SK-N-SH (cell line): ENCODE data around the gene SHF. TPM values are rescaled to one million over a fixed set of nuclear protein-coding genes. Genes with fewer than 3 reads are reported as not detected.

ENCODE experiments used
- CTCF ChIA-PET: fragments of 300-600, 350-600 bp; formaldehyde crosslinking; extraction: SDS; loops from one replicate; lab custom pipeline; 2021; lab: Yijun Ruan, JAX
- POLR2A ChIA-PET: fragments of 350-600 bp; sonication (Branson Sonifier 250); formaldehyde crosslinking; extraction: SDS; loops from one replicate; lab custom pipeline; 2020; ENCODE audit warnings: antibody characterized with exemption, inconsistent platforms; lab: Yijun Ruan, JAX
- DNase-seq: peaks from one replicate; pipeline ENCODE4 v3.0.0; 2012
- H2AFZ ChIP-seq: fragments of 200-600 bp; sonication (generic); 2 replicates; pipeline ENCODE4 v1.8.1; 2016; ENCODE audit warnings: antibody characterized with exemption, mild to moderate bottlenecking, low read depth
- H3F3A ChIP-seq: fragments of 200-600 bp; sonication (generic); replicated peaks from 2 replicates; pipeline ENCODE3; 2016; ENCODE audit warnings: antibody characterized with exemption, mild to moderate bottlenecking; ENCODE audit not compliant: insufficient read depth
- H3K27ac ChIP-seq, 2 experiments: fragments of 200-500 bp in 1 of 2; fragments of 200-600 bp in 1 of 2; sonication (Bioruptor generic) in 1 of 2; sonication (generic), shearing (Covaris generic) in 1 of 2; 2 replicates each; pipeline versions ENCODE4 v1.5.1 to v1.6.1; 2014 to 2016; ENCODE audit warnings: low read depth in 2 of 2, inconsistent platforms in 1 of 2, low read length in 1 of 2, mild to moderate bottlenecking in 1 of 2, mixed read lengths in 1 of 2
- H3K27me3 ChIP-seq: fragments of 200-600 bp; sonication (generic), shearing (Covaris generic); 2 replicates; pipeline ENCODE4 v1.6.1; 2016; ENCODE audit warnings: mixed run types; ENCODE audit not compliant: insufficient read depth
- H3K36me3 ChIP-seq, 2 experiments: fragments of 200-500 bp in 1 of 2; fragments of 200-600 bp in 1 of 2; sonication (Bioruptor generic) in 1 of 2; sonication (generic) in 1 of 2; replicated peaks in 1 of 2; 2 replicates each; pipeline versions ENCODE3 to v1.5.1; 2014 to 2016; ENCODE audit warnings: low read length in 1 of 2, mild to moderate bottlenecking in 1 of 2; ENCODE audit not compliant: insufficient read depth in 2 of 2, control insufficient read depth in 1 of 2
- H3K4me1 ChIP-seq, 2 experiments: fragments of 200-500 bp in 1 of 2; fragments of 200-600 bp in 1 of 2; sonication (Bioruptor generic) in 1 of 2; sonication (generic), shearing (Covaris generic) in 1 of 2; 2 replicates each; pipeline versions ENCODE4 v1.5.1 to v1.6.1; 2014 to 2016; ENCODE audit warnings: low read depth in 1 of 2, low read length in 1 of 2, mixed run types in 1 of 2; ENCODE audit not compliant: insufficient read depth in 2 of 2, control insufficient read depth in 1 of 2
- H3K4me2 ChIP-seq: fragments of 200-600 bp; sonication (generic), shearing (Covaris generic); 2 replicates; pipeline ENCODE4 v1.6.1; 2017; ENCODE audit warnings: mixed run types
- H3K4me3 ChIP-seq, 2 experiments: fragments of 200-500 bp in 1 of 2; fragments of 200-600 bp in 1 of 2; sonication (Bioruptor generic) in 1 of 2; sonication (generic), shearing (Covaris generic) in 1 of 2; 2 replicates each; pipeline versions ENCODE4 v1.5.1 to v1.8.1; 2014 to 2016; ENCODE audit warnings: low read depth in 2 of 2, inconsistent platforms in 1 of 2, low read length in 1 of 2, mild to moderate bottlenecking in 1 of 2, mixed read lengths in 1 of 2, moderate library complexity in 1 of 2
- H3K79me2 ChIP-seq: fragments of 200-600 bp; sonication (generic); 2 replicates; pipeline ENCODE4 v1.8.1; 2017; ENCODE audit warnings: mild to moderate bottlenecking; ENCODE audit not compliant: insufficient read depth
- H3K9ac ChIP-seq: fragments of 200-600 bp; sonication (generic); 2 replicates; pipeline ENCODE4 v1.6.1; 2017; ENCODE audit warnings: mixed run types
- H3K9me2 ChIP-seq: fragments of 200-600 bp; sonication (generic); 2 replicates; pipeline ENCODE4 v1.6.1; 2017; ENCODE audit warnings: mixed run types
- H3K9me3 ChIP-seq: fragments of 200-600 bp; sonication (generic); 2 replicates; pipeline ENCODE4 v1.6.1; 2017; ENCODE audit warnings: mixed run types, mild to moderate bottlenecking, moderate library complexity
- H4K20me1 ChIP-seq: fragments of 200-600 bp; sonication (generic); 2 replicates; pipeline ENCODE4 v1.6.1; 2017; ENCODE audit warnings: mild to moderate bottlenecking, mixed run types; ENCODE audit not compliant: insufficient read depth
- CTCF ChIP-seq: fragments of 200-600 bp; sonication (generic); IDR thresholded peaks from 2 replicates; pipeline ENCODE4 v1.6.1; 2017; ENCODE audit warnings: antibody characterized with exemption, mild to moderate bottlenecking, moderate library complexity
- FOXJ3 ChIP-seq: sonication (generic); formaldehyde crosslinking; IDR thresholded peaks from 2 replicates; pipeline ENCODE4 v1.5.1; 2020; ENCODE audit warnings: mild to moderate bottlenecking, missing genetic modification reagents
- NFIC ChIP-seq: IDR thresholded peaks from 2 replicates; pipeline ENCODE4 v1.4.0; 2012; ENCODE audit warnings: borderline replicate concordance
- NRF1 ChIP-seq: IDR thresholded peaks from 2 replicates; pipeline ENCODE4 v1.6.1; 2012; ENCODE audit warnings: low read depth, mild to moderate bottlenecking, low read length
- RAD21 ChIP-seq: IDR thresholded peaks from 2 replicates; pipeline ENCODE4 v1.6.1; 2012; ENCODE audit warnings: mild to moderate bottlenecking, low read length
- SMC3 ChIP-seq: IDR thresholded peaks from 2 replicates; pipeline ENCODE4 v1.6.1; 2012; ENCODE audit warnings: low read depth, low read length, improper control_type of control experiment
- YY1 ChIP-seq: IDR thresholded peaks from 2 replicates; pipeline ENCODE4 v1.4.0; 2012; ENCODE audit warnings: low read depth, mild to moderate bottlenecking
- WGBS: methylation state at CpG from one replicate; pipeline ENCODE4 v1.1.6; 2017; ENCODE audit warnings: low lambda C conversion rate; 5-methylcytosine and 5-hydroxymethylcytosine counted together
- polyA plus RNA-seq, 3 experiments: library from polyadenylated mRNA; depleted of rRNA; stranded (reverse); fragments of >200 nt; gene quantifications; 2 replicates each; pipeline ENCODE4 v1.2.3, GENCODE V29; 2012

Gene SHF
- polyA plus RNA-seq, 1 of the 3 experiments (the other 2 are of a cell fraction) = 5.5 TPM

DNA sequence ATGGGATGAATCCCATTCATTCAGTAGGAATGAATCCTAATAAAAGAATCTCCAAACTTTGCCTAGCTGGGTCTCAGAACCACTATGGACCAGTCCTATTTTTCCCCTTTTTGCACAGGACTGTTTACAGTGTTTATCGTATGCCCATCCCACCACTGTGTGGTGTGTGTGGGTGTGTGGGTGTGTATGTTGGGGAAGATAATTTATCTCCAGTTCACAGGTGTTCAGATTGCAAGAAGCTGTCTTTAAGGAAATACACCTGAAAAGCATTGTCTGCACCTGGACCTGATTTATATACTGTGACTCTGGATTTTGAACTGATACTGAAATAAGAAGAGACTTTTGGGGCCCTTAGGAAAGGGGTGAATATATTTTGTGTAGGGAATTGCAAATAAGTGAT is 24.7 kb upstream of the SHF start:
- no peaks in the 10 kb centered on the region for H3K79me2 ChIP-seq
- no peaks in the 10 kb centered on the region for H3K27me3 ChIP-seq
- TF ChIP-seq FOXJ3 (CRISPR knock-in tag) (no peak), CTCF (no peak), NRF1 (no peak)
- ChIA-PET CTCF (interaction anchor here (0.9 to 3.8 kb wide), 6 partner anchors 8 to 402 kb away, joined by 3 to 21 read pairs (median 4); no protein-coding TSS in a partner anchor), POLR2A (interaction anchor here (0.5 kb wide), 1 partner anchor 12 kb away, joined by 4 read pairs; no protein-coding TSS in a partner anchor)
- H4K20me1 ChIP-seq = no peaks in the 10 kb centered on the region
- no peaks in the 10 kb centered on the region for H3K36me3 ChIP-seq
- H3K9ac ChIP-seq = no peak overlapping the region
- no peaks in the 10 kb centered on the region for H3K9me3 ChIP-seq
- no peaks in the 10 kb centered on the region for H3F3A ChIP-seq
- no peak overlapping the region for H3K4me2 ChIP-seq
- WGBS = 17% methylated on average over 1 of the region's 1 CpG
- H2AFZ ChIP-seq = no peak overlapping the region
- H3K9me2 ChIP-seq = no peaks in the 10 kb centered on the region
- H3K27ac ChIP-seq = no peak overlapping the region
- no peak for DNase-seq
- H3K4me3 ChIP-seq = no peak overlapping the region
- no peaks in the 10 kb centered on the region for H3K4me1 ChIP-seq

- WGBS = 0% methylated on average over 2 of the region's 2 CpGs
- ChIA-PET CTCF (interaction anchor here (0.6 to 10.1 kb wide), 79 partner anchors 9 to 973 kb away, joined by 3 to 226 read pairs (median 4); a partner anchor contains a TSS), POLR2A (interaction anchor here (1.0 to 1.4 kb wide), 2 partner anchors 17 to 197 kb away, joined by 4 to 5 read pairs; partner anchors contain the start of gene SHF)
- Histone ChIP-seq H3K4me2 (no peak overlapping the region), H4K20me1 (no peaks in the 10 kb centered on the region), H3K36me3 (no peaks in the 10 kb centered on the region), H3K9ac (no peak overlapping the region), H3K4me1 (no peaks in the 10 kb centered on the region; a peak in 1 of 4 replicates), H3K9me3 (no peaks in the 10 kb centered on the region), H3K27ac (no peak overlapping the region), H2AFZ (no peak overlapping the region), H3K27me3 (no peaks in the 10 kb centered on the region), H3K4me3 (no peak overlapping the region; a peak in 1 of 4 replicates), H3F3A (peaks cover 10% of the 10 kb centered on the region), H3K9me2 (no peaks in the 10 kb centered on the region), H3K79me2 (no peaks in the 10 kb centered on the region)
- peak; percentile 83 for TF ChIP-seq SMC3
- TF ChIP-seq NFIC = no peak
- TF ChIP-seq RAD21 = peak; percentile 91
- peak; percentile 90 for TF ChIP-seq CTCF
- no peak for TF ChIP-seq YY1
- peak; percentile 74 for DNase-seq
Measured at GRCh38 chr15:45205192-45205591, 17.4 kb upstream of the SHF start.
